H9 (cell line): ENCODE data around the gene CLIP1. TPM values are rescaled to one million over a fixed set of nuclear protein-coding genes. Genes with fewer than 3 reads are reported as not detected.

Source experiments
- DNase-seq: peaks from one replicate; pipeline ENCODE4 v3.0.0-alpha.2; 2017
- H2AFZ ChIP-seq: one replicate; pipeline ENCODE4 v1.6.1; 2013; ENCODE audit warnings: mild to moderate bottlenecking, low read length, control low read depth, moderate library complexity
- H2AK5ac ChIP-seq: 2 replicates; pipeline ENCODE4 v1.6.1; 2013; ENCODE audit warnings: low read length, control low read depth, mixed read lengths; ENCODE audit not compliant: insufficient read length
- H2BK120ac ChIP-seq: one replicate; pipeline ENCODE4 v1.6.1; 2013; ENCODE audit warnings: low read depth, mild to moderate bottlenecking, low read length, control low read depth, inconsistent platforms; ENCODE audit not compliant: poor library complexity, severe bottlenecking
- H2BK12ac ChIP-seq: 2 replicates; pipeline ENCODE4 v1.6.1; 2013; ENCODE audit warnings: low read length, control low read depth, mixed read lengths, low read depth; ENCODE audit not compliant: insufficient read length
- H2BK15ac ChIP-seq: 2 replicates; pipeline ENCODE4 v1.6.1; 2013; ENCODE audit warnings: low read depth, low read length, control low read depth
- H2BK20ac ChIP-seq: one replicate; pipeline ENCODE4 v1.6.1; 2013; ENCODE audit warnings: low read depth, mild to moderate bottlenecking, low read length, control low read depth, inconsistent platforms; ENCODE audit not compliant: poor library complexity, severe bottlenecking
- H2BK5ac ChIP-seq: 2 replicates; pipeline ENCODE4 v1.6.1; 2013; ENCODE audit warnings: low read length, control low read depth, mixed read lengths; ENCODE audit not compliant: insufficient read length
- H3K14ac ChIP-seq: 2 replicates; pipeline ENCODE4 v1.6.1; 2013; ENCODE audit warnings: low read length, control low read depth; ENCODE audit not compliant: insufficient read depth
- H3K18ac ChIP-seq: 2 replicates; pipeline ENCODE4 v1.6.1; 2013; ENCODE audit warnings: low read depth, mild to moderate bottlenecking, mixed read lengths, low read length, control low read depth; ENCODE audit not compliant: insufficient read length
- H3K23ac ChIP-seq: 2 replicates; pipeline ENCODE4 v1.6.1; 2013; ENCODE audit warnings: low read length, control low read depth, mixed read lengths, low read depth; ENCODE audit not compliant: insufficient read length
- H3K23me2 ChIP-seq: 2 replicates; pipeline ENCODE4 v1.6.1; 2013; ENCODE audit warnings: low read depth, mild to moderate bottlenecking, mixed read lengths, low read length, control low read depth; ENCODE audit not compliant: insufficient read length, poor library complexity, severe bottlenecking
- H3K27ac ChIP-seq: 2 replicates; pipeline ENCODE4 v1.5.1; 2013; ENCODE audit warnings: low read length, control low read depth, mixed read lengths, low read depth; ENCODE audit not compliant: insufficient read length
- H3K27me3 ChIP-seq: 2 replicates; pipeline ENCODE4 v1.6.1; 2013; ENCODE audit warnings: low read length, control low read depth, inconsistent platforms; ENCODE audit not compliant: insufficient read depth
- H3K4ac ChIP-seq: 2 replicates; pipeline ENCODE4 v1.6.1; 2013; ENCODE audit warnings: low read depth, mild to moderate bottlenecking, control low read depth, inconsistent platforms, low read length, moderate library complexity
- H3K4me1 ChIP-seq: 2 replicates; pipeline ENCODE4 v1.6.1; 2013; ENCODE audit warnings: low read length, control low read depth, inconsistent platforms; ENCODE audit not compliant: insufficient read depth
- H3K4me2 ChIP-seq: 2 replicates; pipeline ENCODE4 v1.6.1; 2013; ENCODE audit warnings: low read length, control low read depth, mixed read lengths; ENCODE audit not compliant: insufficient read length, insufficient read depth
- H3K56ac ChIP-seq: 2 replicates; pipeline ENCODE4 v1.6.1; 2013; ENCODE audit warnings: low read depth, mild to moderate bottlenecking, mixed read lengths, low read length, control low read depth; ENCODE audit not compliant: insufficient read length
- H3K79me1 ChIP-seq: 2 replicates; pipeline ENCODE4 v1.6.1; 2013; ENCODE audit warnings: low read depth, mild to moderate bottlenecking, moderate library complexity, low read length, control low read depth, inconsistent platforms; ENCODE audit not compliant: insufficient read depth, poor library complexity, severe bottlenecking
- H3K79me2 ChIP-seq: 2 replicates; pipeline ENCODE4 v1.6.1; 2013; ENCODE audit warnings: low read length, control low read depth, inconsistent platforms; ENCODE audit not compliant: insufficient read depth
- H3K9ac ChIP-seq: 2 replicates; pipeline ENCODE4 v1.6.1; 2013; ENCODE audit warnings: low read length, control low read depth, mixed read lengths; ENCODE audit not compliant: insufficient read length; ENCODE audit errors: extremely low read depth
- H3K9me3 ChIP-seq: one replicate; pipeline ENCODE4 v1.6.1; 2013; ENCODE audit warnings: low read depth, low read length, inconsistent platforms; ENCODE audit not compliant: control insufficient read depth
- H3T11ph ChIP-seq: one replicate; pipeline ENCODE4 v1.6.1; 2013; ENCODE audit warnings: mild to moderate bottlenecking, low read length, control low read depth, inconsistent platforms
- H4K20me1 ChIP-seq: one replicate; pipeline ENCODE4 v1.6.1; 2013; ENCODE audit not compliant: control insufficient read depth, insufficient read length, insufficient read depth
- H4K5ac ChIP-seq: 2 replicates; pipeline ENCODE4 v1.6.1; 2013; ENCODE audit warnings: low read depth, mild to moderate bottlenecking, mixed read lengths, low read length, control low read depth; ENCODE audit not compliant: insufficient read length
- H4K8ac ChIP-seq: replicated peaks from 2 replicates; pipeline ENCODE4 v1.6.1; 2013; ENCODE audit warnings: low read length, control low read depth, mixed read lengths, low read depth; ENCODE audit not compliant: insufficient read length
- H4K91ac ChIP-seq: 2 replicates; pipeline ENCODE4 v1.6.1; 2013; ENCODE audit warnings: low read depth, mild to moderate bottlenecking, moderate library complexity, mixed read lengths, low read length, control low read depth; ENCODE audit not compliant: insufficient read length
- H3K27ac Mint-ChIP-seq, 3 experiments: 2 replicates in 2 of 3; 3 replicates in 1 of 3; pipeline ENCODE4 v1.8.0; 2020 to 2021; ENCODE audit warnings: mixed read lengths in 3 of 3, mild to moderate bottlenecking in 1 of 3, moderate library complexity in 1 of 3
- H3K27me3 Mint-ChIP-seq: 2 replicates; pipeline ENCODE4 v1.8.0; 2021; ENCODE audit warnings: low read depth, mild to moderate bottlenecking, moderate library complexity, mixed read lengths
- H3K36me3 Mint-ChIP-seq, 3 experiments: 2 replicates in 2 of 3; 3 replicates in 1 of 3; pipeline ENCODE4 v1.8.0; 2020 to 2021; ENCODE audit warnings: low read depth in 3 of 3, mixed read lengths in 3 of 3; ENCODE audit not compliant: insufficient read depth in 1 of 3
- H3K4me1 Mint-ChIP-seq, 2 experiments: 2 replicates each; pipeline ENCODE4 v1.8.0; 2020; ENCODE audit warnings: mixed read lengths in 2 of 2
- H3K4me3 Mint-ChIP-seq, 2 experiments: 2 replicates in 1 of 2; 3 replicates in 1 of 2; pipeline ENCODE4 v1.8.0; 2020 to 2021; ENCODE audit warnings: mild to moderate bottlenecking in 2 of 2, mixed read lengths in 2 of 2, moderate library complexity in 1 of 2
- H3K9me3 Mint-ChIP-seq, 2 experiments: 2 replicates in 1 of 2; 3 replicates in 1 of 2; pipeline ENCODE4 v1.8.0; 2020; ENCODE audit warnings: mild to moderate bottlenecking in 2 of 2, mixed read lengths in 2 of 2, moderate library complexity in 1 of 2
- WGBS: extraction: QIAGEN DNeasy Blood & Tissue Kit; methylation state at CpG from one replicate; pipeline ENCODE4 v1.1.7; 2013; ENCODE audit warnings: missing lambda C conversion rate, low lambda C conversion rate, mixed read lengths; ENCODE audit not compliant: insufficient read length; ENCODE audit errors: extremely low coverage; 5-methylcytosine and 5-hydroxymethylcytosine counted together
- total RNA-seq: library from RNA; stranded (reverse); gene quantifications from 2 replicates; pipeline ENCODE4 v1.2.1, GENCODE V29; 2021
- TF ChIP-seq, protein P1 (sequence below): fragments of 200-600 bp; sonication (generic); conservative IDR thresholded peaks from 3 replicates; pipeline ENCODE4 v1.8.0; 2021; ENCODE audit warnings: antibody characterized with exemption, mild to moderate bottlenecking

CLIP1 gene
- total RNA-seq, 1 experiment from 2014 or later, result 23.6 TPM

DNA sequence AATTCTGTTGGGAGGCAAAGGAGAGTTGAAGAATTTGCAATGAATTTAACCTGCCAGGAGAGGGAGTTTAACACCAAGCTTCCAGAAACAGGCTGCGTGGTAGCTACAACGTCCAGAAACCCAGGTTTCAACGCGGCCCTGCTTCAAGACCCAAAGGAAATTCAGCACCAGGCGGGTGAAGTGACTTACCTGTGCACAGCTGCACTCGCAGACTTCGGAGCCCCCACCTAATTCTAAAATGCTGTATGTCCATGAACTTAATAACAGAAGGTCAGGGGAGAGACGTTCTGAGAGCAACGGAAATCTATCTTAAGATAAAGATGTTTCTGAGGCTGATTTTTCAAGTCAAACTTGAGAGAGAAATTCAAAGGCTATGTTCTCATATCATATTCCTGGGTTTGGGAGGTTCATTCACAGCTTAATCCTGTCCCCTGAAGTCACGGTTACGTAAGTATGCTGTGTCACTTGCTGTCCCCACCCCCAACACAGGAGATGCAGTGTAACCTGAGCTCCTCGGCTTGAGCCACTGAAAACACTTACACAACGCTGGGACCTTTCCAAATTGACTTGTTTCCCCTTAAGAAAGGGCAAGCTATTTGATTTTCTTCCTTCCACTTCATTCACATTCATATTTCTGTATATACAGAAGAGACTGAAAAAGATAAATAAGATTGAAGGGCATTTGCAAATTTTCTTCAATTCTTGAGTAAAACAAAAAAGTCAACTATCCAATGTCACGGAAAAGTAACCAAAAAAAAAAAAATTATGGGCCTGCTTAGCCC lies 22.7 kb downstream of the CLIP1 start:
- Histone ChIP-seq H3K27ac (peak overlapping the region; percentile 13), H4K8ac (no peak overlapping the region), H3K18ac (peak overlapping the region; percentile 47), H3K27me3 (no peaks in the 10 kb centered on the region), H3K4ac (no peak overlapping the region), H3T11ph (no peak overlapping the region), H3K79me2 (no peaks in the 10 kb centered on the region; the same call in 1 of the 2 replicates), H2BK5ac (no peak overlapping the region), H2AFZ (no peak overlapping the region), H3K23ac (no peak overlapping the region), H2AK5ac (no peak overlapping the region), H4K91ac (no peak overlapping the region), H3K23me2 (no peaks in the 10 kb centered on the region), H2BK15ac (no peak overlapping the region), H3K14ac (no peak overlapping the region), H3K56ac (no peak overlapping the region), H2BK20ac (no peak overlapping the region), H4K20me1 (no peaks in the 10 kb centered on the region), H3K9me3 (no peaks in the 10 kb centered on the region), H3K4me1 (no peaks in the 10 kb centered on the region; the same call in 1 of the 2 replicates), H2BK12ac (no peak overlapping the region), H3K79me1 (no peaks in the 10 kb centered on the region), H3K4me2 (peak overlapping the region; percentile 57), H2BK120ac (no peak overlapping the region), H3K9ac (no peak overlapping the region), H4K5ac (no peak overlapping the region)
- Mint-ChIP-seq H3K27ac (peak overlapping the region; percentile 93 to 97 (median 97)), H3K4me3 (peak overlapping the region; percentile 54 to 68), H3K9me3 (no peaks in the 10 kb centered on the region), H3K27me3 (no peaks in the 10 kb centered on the region), H3K4me1 (peaks cover 16% of the 10 kb centered on the region in 2 experiments), H3K36me3 (no peaks in the 10 kb centered on the region; a peak in 1 of 7 replicates)
- WGBS, result no CpG with 5 or more reads among the region's 14 CpGs
- TF ChIP-seq, protein P1, sequence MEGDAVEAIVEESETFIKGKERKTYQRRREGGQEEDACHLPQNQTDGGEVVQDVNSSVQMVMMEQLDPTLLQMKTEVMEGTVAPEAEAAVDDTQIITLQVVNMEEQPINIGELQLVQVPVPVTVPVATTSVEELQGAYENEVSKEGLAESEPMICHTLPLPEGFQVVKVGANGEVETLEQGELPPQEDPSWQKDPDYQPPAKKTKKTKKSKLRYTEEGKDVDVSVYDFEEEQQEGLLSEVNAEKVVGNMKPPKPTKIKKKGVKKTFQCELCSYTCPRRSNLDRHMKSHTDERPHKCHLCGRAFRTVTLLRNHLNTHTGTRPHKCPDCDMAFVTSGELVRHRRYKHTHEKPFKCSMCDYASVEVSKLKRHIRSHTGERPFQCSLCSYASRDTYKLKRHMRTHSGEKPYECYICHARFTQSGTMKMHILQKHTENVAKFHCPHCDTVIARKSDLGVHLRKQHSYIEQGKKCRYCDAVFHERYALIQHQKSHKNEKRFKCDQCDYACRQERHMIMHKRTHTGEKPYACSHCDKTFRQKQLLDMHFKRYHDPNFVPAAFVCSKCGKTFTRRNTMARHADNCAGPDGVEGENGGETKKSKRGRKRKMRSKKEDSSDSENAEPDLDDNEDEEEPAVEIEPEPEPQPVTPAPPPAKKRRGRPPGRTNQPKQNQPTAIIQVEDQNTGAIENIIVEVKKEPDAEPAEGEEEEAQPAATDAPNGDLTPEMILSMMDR, result peak; percentile 80
- peak; percentile 85 for DNase-seq
